Ishikawa (cell line): ENCODE measurements around the gene HIC1.

Experiments
- CEBPB ChIP-seq: IDR thresholded peaks from 2 replicates; pipeline ENCODE4 v1.6.1; 2012
- CREB1 ChIP-seq: IDR thresholded peaks from 2 replicates; pipeline ENCODE4 v1.6.1; 2012; ENCODE audit warnings: low read depth
- EGR1 ChIP-seq: IDR thresholded peaks from 2 replicates; pipeline ENCODE4 v1.6.1; 2012
- EP300 ChIP-seq: IDR thresholded peaks from 2 replicates; pipeline ENCODE4 v1.6.1; 2012; ENCODE audit warnings: borderline replicate concordance
- FOXM1 ChIP-seq: IDR thresholded peaks from 2 replicates; pipeline ENCODE4 v1.6.1; 2012; ENCODE audit warnings: low read depth, borderline replicate concordance
- NFIC ChIP-seq: IDR thresholded peaks from 2 replicates; pipeline ENCODE4 v1.6.1; 2012
- RAD21 ChIP-seq: IDR thresholded peaks from 2 replicates; pipeline ENCODE4 v1.6.1; 2012; ENCODE audit warnings: low read depth
- TAF1 ChIP-seq: IDR thresholded peaks from 2 replicates; pipeline ENCODE4 v1.6.1; 2012; ENCODE audit warnings: low read depth, mild to moderate bottlenecking
- TCF12 ChIP-seq: IDR thresholded peaks from 2 replicates; pipeline ENCODE4 v1.6.1; 2012; ENCODE audit warnings: low read depth
- TEAD4 ChIP-seq: IDR thresholded peaks from 2 replicates; pipeline ENCODE4 v1.6.1; 2012
- YY1 ChIP-seq: IDR thresholded peaks from 2 replicates; pipeline ENCODE4 v1.6.1; 2012; ENCODE audit warnings: low read depth
- ZBTB7A ChIP-seq: IDR thresholded peaks from 2 replicates; pipeline ENCODE4 v1.6.1; 2012; ENCODE audit warnings: low read depth
- TF ChIP-seq, protein P1 (sequence below): IDR thresholded peaks from 2 replicates; pipeline ENCODE4 v1.6.1; 2012
- TF ChIP-seq, protein P2 (sequence below): IDR thresholded peaks from 2 replicates; pipeline ENCODE4 v1.6.1; 2012; ENCODE audit warnings: low read depth, mild to moderate bottlenecking
- TF ChIP-seq, protein P3 (sequence below): IDR thresholded peaks from 2 replicates; pipeline ENCODE4 v1.6.1; 2012

The HIC1 gene

DNA sequence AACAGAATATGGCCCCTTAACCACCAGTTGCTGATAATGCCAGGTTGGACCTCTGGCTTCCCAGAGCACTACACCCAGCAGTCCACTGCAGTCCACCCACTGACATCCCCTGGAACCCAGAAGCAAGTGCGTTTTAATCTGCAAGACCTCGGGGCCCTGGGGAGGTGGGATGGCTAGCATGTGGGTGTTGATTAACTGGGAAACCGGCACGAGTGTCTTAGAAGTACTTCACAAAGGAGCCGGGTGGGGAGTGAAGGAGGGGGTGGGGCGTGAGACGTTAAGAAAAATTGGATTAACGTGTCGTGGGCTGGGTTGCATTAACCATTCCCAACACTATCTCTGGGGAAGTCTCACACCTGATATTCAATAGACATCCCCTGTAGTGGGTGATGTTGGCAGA lies 6.1 kb upstream of the HIC1 start:
- TF ChIP-seq EP300 (no peak), FOXM1 (no peak), EGR1 (no peak), CEBPB (no peak), TAF1 (no peak), NFIC (no peak), YY1 (no peak), ZBTB7A (no peak), TEAD4 (no peak), TCF12 (no peak), CREB1 (no peak), RAD21 (no peak)
- TF ChIP-seq, protein P1, sequence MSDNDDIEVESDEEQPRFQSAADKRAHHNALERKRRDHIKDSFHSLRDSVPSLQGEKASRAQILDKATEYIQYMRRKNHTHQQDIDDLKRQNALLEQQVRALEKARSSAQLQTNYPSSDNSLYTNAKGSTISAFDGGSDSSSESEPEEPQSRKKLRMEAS: no peak
- TF ChIP-seq, protein P2, sequence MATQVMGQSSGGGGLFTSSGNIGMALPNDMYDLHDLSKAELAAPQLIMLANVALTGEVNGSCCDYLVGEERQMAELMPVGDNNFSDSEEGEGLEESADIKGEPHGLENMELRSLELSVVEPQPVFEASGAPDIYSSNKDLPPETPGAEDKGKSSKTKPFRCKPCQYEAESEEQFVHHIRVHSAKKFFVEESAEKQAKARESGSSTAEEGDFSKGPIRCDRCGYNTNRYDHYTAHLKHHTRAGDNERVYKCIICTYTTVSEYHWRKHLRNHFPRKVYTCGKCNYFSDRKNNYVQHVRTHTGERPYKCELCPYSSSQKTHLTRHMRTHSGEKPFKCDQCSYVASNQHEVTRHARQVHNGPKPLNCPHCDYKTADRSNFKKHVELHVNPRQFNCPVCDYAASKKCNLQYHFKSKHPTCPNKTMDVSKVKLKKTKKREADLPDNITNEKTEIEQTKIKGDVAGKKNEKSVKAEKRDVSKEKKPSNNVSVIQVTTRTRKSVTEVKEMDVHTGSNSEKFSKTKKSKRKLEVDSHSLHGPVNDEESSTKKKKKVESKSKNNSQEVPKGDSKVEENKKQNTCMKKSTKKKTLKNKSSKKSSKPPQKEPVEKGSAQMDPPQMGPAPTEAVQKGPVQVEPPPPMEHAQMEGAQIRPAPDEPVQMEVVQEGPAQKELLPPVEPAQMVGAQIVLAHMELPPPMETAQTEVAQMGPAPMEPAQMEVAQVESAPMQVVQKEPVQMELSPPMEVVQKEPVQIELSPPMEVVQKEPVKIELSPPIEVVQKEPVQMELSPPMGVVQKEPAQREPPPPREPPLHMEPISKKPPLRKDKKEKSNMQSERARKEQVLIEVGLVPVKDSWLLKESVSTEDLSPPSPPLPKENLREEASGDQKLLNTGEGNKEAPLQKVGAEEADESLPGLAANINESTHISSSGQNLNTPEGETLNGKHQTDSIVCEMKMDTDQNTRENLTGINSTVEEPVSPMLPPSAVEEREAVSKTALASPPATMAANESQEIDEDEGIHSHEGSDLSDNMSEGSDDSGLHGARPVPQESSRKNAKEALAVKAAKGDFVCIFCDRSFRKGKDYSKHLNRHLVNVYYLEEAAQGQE: no peak
- TF ChIP-seq, protein P3, sequence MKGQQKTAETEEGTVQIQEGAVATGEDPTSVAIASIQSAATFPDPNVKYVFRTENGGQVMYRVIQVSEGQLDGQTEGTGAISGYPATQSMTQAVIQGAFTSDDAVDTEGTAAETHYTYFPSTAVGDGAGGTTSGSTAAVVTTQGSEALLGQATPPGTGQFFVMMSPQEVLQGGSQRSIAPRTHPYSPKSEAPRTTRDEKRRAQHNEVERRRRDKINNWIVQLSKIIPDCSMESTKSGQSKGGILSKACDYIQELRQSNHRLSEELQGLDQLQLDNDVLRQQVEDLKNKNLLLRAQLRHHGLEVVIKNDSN: no peak

DNA sequence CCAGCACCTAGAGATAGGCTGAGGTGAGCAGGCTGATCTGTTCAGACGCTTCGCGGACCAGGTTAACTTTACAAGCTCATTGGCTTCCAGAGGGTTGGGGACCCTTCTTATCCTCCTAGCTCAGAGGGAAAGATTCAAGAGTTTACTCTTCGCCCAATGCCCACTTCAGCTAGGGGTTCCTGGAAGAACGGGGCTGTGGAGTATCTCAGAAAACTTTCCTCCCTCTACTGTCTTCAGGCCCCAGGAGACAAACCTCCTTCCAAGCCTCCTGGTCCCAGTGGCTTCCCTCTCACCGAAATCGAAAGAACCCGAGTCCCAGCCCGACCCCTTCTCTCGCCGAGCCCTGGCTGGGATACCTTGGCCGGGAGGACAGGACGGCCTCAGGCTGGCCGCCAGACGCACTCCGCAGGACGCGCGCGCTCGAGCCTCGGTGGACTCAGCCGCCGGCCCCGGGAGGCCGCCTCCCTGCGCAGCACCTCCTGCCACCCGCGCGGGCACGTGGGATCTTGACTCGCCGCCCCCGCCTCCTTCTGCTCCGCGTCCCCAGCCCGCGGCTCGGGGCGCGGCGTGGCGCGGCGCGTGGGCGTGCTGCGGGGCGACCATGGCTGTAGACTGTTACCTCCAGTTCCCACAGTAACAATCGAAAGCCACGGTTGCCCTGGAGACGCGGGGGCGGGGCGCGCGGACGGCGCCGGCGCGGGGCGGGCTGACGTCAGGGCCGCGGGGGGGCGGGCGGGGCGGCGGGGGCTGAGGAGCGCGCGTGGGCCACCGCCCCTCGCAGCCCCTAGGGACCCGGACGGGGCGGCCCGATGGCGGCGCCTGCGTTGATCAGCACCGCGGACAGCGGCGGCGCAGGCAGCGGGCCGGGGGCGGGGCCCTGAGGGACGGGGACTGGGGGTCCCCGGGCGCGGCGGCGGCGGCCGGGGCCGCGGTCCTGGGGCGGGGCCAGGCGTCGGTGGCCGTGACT lies 5.3 kb upstream of the HIC1 start:
- TF ChIP-seq RAD21: no peak
- no peak for TF ChIP-seq TCF12
- peak; percentile 97 for TF ChIP-seq EGR1
- no peak for TF ChIP-seq ZBTB7A
- TF ChIP-seq TEAD4: 0 out of 2 replicates have a peak, but pooled peaks have one; percentile 17
- TF ChIP-seq, protein P1: peak; percentile 60; the same call in 1 of the 2 replicates
- TF ChIP-seq, protein P2: peak; percentile 83
- TF ChIP-seq TAF1: no peak
- TF ChIP-seq, protein P3: peak; percentile 22; the same call in 1 of the 2 replicates
- no peak for TF ChIP-seq EP300
- TF ChIP-seq YY1: 0 out of 2 replicates have a peak, but pooled peaks have one; percentile 39
- TF ChIP-seq CEBPB: no peak
- TF ChIP-seq CREB1: no peak

DNA sequence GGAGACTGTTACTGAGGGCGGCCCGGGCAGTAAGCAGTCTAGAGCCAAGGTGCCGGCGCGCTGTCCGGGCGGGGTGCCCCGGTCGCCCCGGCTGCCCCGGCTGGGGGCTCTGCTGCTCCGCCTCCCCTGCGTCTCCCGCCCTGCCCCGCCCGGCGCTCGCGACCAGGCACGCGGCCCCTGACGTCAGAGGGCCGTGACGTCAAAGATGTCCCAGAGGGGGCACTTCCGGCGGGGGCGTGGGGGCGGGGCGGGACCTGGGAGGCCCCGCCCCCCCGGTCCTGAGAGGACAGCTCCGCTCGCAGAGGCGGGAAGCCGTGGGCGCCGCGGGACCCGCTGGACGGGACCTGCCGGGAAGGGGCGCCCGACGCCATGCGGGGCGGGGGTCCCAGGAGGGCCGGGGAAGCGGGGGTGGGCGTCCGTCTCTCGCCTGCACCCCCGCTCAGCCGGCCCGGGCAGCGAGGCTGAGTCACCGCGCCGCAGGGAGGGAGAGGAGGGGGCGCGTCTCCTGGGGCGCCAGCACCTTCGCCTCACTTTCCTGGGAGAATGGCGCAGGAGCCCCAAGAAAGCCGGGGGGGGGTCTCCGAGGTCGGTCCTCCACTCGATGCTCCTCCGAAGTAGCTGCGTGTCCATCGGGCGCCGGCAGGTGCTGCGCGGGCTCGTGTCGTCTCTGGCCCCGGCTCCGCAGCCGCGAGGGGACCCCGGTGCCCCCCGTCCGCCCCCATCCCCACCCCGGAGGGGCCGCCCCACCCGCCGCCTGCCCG lies 4.4 kb upstream of the HIC1 start:
- TF ChIP-seq EGR1 (peak; percentile 34; the same call in 1 of the 2 replicates), TEAD4 (no peak), ZBTB7A (peak; percentile 81), TCF12 (0 out of 2 replicates have a peak, but pooled peaks have one; percentile 17), NFIC (no peak), CREB1 (peak; percentile 87), CEBPB (no peak), FOXM1 (no peak), TAF1 (no peak)
- TF ChIP-seq, protein P3: peak; percentile 48
- TF ChIP-seq, protein P2: peak; percentile 55
- TF ChIP-seq, protein P1: peak; percentile 95
